Right lobe of liver (tissue), 6 donors: Measurements from ENCODE around the gene INSIG1. TPM values are rescaled to one million over a fixed set of nuclear protein-coding genes. Genes with fewer than 3 reads are reported as not detected.
A peak's percentile ranks its signal among the peaks of the same experiment; 100 is the strongest.

Source experiments
- ATAC-seq, 4 donors: fragments of 200-7000 bp; cut with Tn5 transposase; one replicate each; pipeline ENCODE4 v1.9.1; 2020; ENCODE audit warnings: mild to moderate bottlenecking in 4 of 4, moderate library complexity in 4 of 4
- DNase-seq, 3 donors: peaks; one replicate each; pipeline ENCODE4 v3.0.0-alpha.2; 2020
- H3K27ac ChIP-seq, 3 donors: fragments of 200-600 bp; one replicate each; pipeline ENCODE4 v1.8.0; 2022
- H3K27me3 ChIP-seq, 2 donors: fragments of 200-600 bp; one replicate each; pipeline ENCODE4 v1.8.0; 2022
- H3K36me3 ChIP-seq, 4 donors: fragments of 200-600 bp; sonication (generic) in 1 of 4; one replicate each; pipeline versions ENCODE4 v1.5.1 to v1.8.0; 2017 to 2022; ENCODE audit warnings: control low read depth in 1 of 4
- H3K4me1 ChIP-seq, 4 donors: fragments of 200-600 bp; sonication (generic) in 1 of 4; one replicate each; pipeline versions ENCODE4 v1.5.1 to v1.8.0; 2017 to 2022; ENCODE audit warnings: control low read depth in 1 of 4
- H3K4me3 ChIP-seq, 3 donors: fragments of 200-600 bp; one replicate each; pipeline ENCODE4 v1.8.0; 2022
- H3K9me3 ChIP-seq, 4 donors: fragments of 200-600 bp; sonication (generic) in 1 of 4; one replicate each; pipeline versions ENCODE4 v1.5.1 to v1.8.0; 2017 to 2022; ENCODE audit warnings: control low read depth in 1 of 4
- CTCF ChIP-seq, 4 donors: fragments of 200-600 bp in 3 of 4; fragments of 450-650 bp in 1 of 4; IDR thresholded peaks; one replicate each; pipeline versions ENCODE4 v1.5.1 to v1.8.0; 2016 to 2022; ENCODE audit warnings: antibody characterized with exemption in 4 of 4, mild to moderate bottlenecking in 2 of 4
- POLR2A ChIP-seq: fragments of 450-650 bp; IDR thresholded peaks from one replicate; pipeline ENCODE4 v1.6.1; 2017; ENCODE audit warnings: antibody characterized with exemption, mild to moderate bottlenecking
- WGBS: methylation state at CpG from one replicate; pipeline ENCODE4 v1.1.6; 2018; ENCODE audit warnings: low coverage, low lambda C conversion rate; ENCODE audit not compliant: insufficient coverage; ENCODE audit errors: missing lambda C conversion rate; 5-methylcytosine and 5-hydroxymethylcytosine counted together
- intact Hi-C, 2 donors: fragments of 100-400 bp; cut with DNase I; formaldehyde crosslinking; loops; one replicate each; pipeline versions ENCODE4 v1.11.2 to v1.14.1; 2022
- total RNA-seq, 6 experiments: library from RNA; depleted of rRNA in 2 of 6; stranded (reverse); fragments of >200 nt in 2 of 6; fragmentation: NEBNext Ultra II Directional in 3 of 6; extraction: Animal tissue kit (Norgen Biotek cat#: 25700) in 3 of 6; gene quantifications; one replicate each; pipeline versions ENCODE4 v1.1.0 to v1.2.4, GENCODE V29; 2016 to 2023
- donor health status: DM: no; HTN: yes; CAD: no.
- donor health status: DM: no; HTN: no; CAD: no.
- donor health status: DM: no; HTN: no; CAD: no.
- donor health status: DM: no; HTN: yes; CAD: no.
- donor health status: DM: no; HTN: yes; CAD: no.

Gene INSIG1
- total RNA-seq, 6 experiments from 2014 or later = 130 to 625 (median 205) TPM

DNA sequence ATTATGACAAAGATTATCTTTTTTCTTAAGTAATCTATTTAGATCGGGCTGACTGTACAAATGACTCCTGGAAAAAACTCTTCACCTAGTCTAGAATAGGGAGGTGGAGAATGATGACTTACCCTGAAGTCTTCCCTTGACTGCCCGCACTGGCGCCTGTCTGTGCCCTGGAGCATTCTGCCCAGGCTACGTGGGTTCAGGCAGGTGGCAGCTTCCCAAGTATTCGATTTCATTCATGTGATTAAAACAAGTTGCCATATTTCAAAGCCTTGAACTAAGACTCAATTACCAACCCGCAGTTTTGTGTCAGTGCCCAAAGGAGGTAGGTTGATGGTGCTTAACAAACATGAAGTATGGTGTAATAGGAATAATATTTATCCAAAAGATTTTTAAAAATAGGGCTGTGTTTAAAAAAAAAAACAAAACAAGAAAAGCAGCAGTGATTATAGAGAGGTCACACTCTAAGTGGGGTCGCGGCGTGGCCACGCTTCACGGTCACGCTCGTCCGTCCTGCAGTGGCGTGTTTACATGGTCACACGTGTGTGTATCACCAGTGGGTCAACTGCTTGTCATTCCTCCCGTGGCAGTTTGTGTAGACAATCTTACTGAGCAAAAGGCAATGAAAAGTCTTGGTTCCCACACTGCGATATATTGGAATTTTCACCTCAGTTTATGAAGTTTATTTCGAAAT, 10.8 kb downstream of the INSIG1 start:
- ATAC-seq = peak in 3 of 4 donors; percentile 1 to 15 (median 2)
- Histone ChIP-seq H3K36me3 (peaks cover 0 to 66% (median 32%) of the 10 kb centered on the region in 4 donors), H3K27ac (peak overlapping the region in 2 of 3 donors; percentile 4 to 63), H3K4me3 (no peak overlapping the region), H3K4me1 (peaks cover 0 to 25% (median 3%) of the 10 kb centered on the region in 4 donors), H3K27me3 (no peaks in the 10 kb centered on the region), H3K9me3 (no peaks in the 10 kb centered on the region)
- WGBS = 74% methylated on average over 17 of the region's 19 CpGs
- intact Hi-C loops = no loop called here
- no peak for DNase-seq
- no peak for TF ChIP-seq CTCF (IDR thresholded peaks at IDR 0.05)
- no peak for TF ChIP-seq POLR2A

GRCh38 chr7:155309021-155309338, 11.3 kb downstream of the INSIG1 start:
- Histone ChIP-seq H3K4me1 (peaks cover 0 to 21% (median 3%) of the 10 kb centered on the region in 4 donors), H3K36me3 (peaks cover 0 to 61% (median 29%) of the 10 kb centered on the region in 4 donors), H3K4me3 (no peak overlapping the region), H3K27ac (peak overlapping the region in 1 of 3 donors; percentile 16), H3K9me3 (no peaks in the 10 kb centered on the region), H3K27me3 (no peaks in the 10 kb centered on the region)
- no peak for DNase-seq
- peak in 1 of 4 donors; percentile 0 for ATAC-seq
- intact Hi-C loops = no loop called here
- 67% methylated on average over 1 of the region's 1 CpG for WGBS
- peak; percentile 9 for TF ChIP-seq POLR2A
- TF ChIP-seq CTCF (IDR thresholded peaks at IDR 0.05) = no peak

DNA sequence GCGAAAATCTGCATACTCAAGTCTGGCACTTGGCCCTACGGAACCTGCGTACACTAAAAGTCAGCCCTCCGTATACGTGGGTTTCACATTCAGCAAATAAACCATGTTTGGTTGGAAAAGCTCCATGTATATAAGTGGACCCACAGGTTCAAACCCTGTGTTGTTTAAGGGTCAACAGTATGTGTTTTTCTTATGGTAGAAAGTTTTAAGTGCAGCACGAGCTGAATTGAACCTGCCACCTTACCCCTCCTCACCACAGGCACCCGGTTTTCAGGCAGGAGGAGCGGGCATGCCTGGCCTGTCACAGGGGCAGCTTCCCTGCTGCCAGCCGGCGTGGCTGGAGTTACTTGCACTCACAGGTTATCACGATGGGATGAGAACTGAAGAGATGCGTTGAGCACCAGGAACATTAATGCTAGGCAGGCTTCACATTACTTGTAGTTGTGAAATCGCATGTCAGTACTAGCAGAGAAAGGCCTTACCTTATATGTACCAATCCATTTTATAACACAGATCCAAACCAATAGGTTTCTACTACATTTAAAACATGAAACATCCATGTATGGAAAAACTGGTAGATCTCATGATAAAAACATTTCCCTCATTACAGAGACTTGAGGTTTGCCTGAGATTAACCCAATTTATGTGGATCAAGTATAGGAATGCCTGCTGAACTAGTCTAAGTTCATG, 12.9 kb downstream of the INSIG1 start:
- H3K4me1 ChIP-seq = peaks cover 0 to 10% (median 3%) of the 10 kb centered on the region in 4 donors
- no peaks in the 10 kb centered on the region for H3K27me3 ChIP-seq
- H3K27ac ChIP-seq = peak overlapping the region in 1 of 3 donors; percentile 44
- DNase-seq (peak in 2 of 3 donors; percentile 71 to 78), ATAC-seq (peak; percentile 31 to 66 (median 41))
- H3K9me3 ChIP-seq = no peaks in the 10 kb centered on the region
- H3K4me3 ChIP-seq = no peak overlapping the region
- WGBS = 60% methylated on average over 10 of the region's 13 CpGs
- TF ChIP-seq POLR2A (peak; percentile 38), CTCF (IDR thresholded peaks at IDR 0.05) (no peak)
- H3K36me3 ChIP-seq = peaks cover 0 to 45% (median 23%) of the 10 kb centered on the region in 4 donors
- intact Hi-C loops = no loop called here

- no peak for TF ChIP-seq POLR2A
- no peak for TF ChIP-seq CTCF (IDR thresholded peaks at IDR 0.05)
- peak in 2 of 4 donors; percentile 0 to 2 for ATAC-seq
- Histone ChIP-seq H3K4me1 (no peaks in the 10 kb centered on the region), H3K27me3 (no peaks in the 10 kb centered on the region), H3K9me3 (no peaks in the 10 kb centered on the region), H3K36me3 (peaks cover 0 to 31% (median 16%) of the 10 kb centered on the region in 4 donors), H3K4me3 (no peak overlapping the region), H3K27ac (no peak overlapping the region)
- no peak for DNase-seq
- 28% methylated on average over 8 of the region's 8 CpGs for WGBS
- intact Hi-C loops = no loop called here
These were observed 14.3 kb downstream of the INSIG1 start for GRCh38 chr7:155311826-155312537.
